HepG2 (cell line): ENCODE data around the gene SPG7. TPM values are rescaled to one million over a fixed set of nuclear protein-coding genes. Genes with fewer than 3 reads are reported as not detected.
A peak's percentile ranks its signal among the peaks of the same experiment; 100 is the strongest.

Experiments
- HNRNPL ChIP-seq: fragments of 200-400 bp; formaldehyde crosslinking; IDR thresholded peaks from 2 replicates; pipeline ENCODE4 v1.6.1; 2017; ENCODE audit warnings: mild to moderate bottlenecking, low read depth, low read length
- KDM2A ChIP-seq: sonication (generic); formaldehyde crosslinking; IDR thresholded peaks from 2 replicates; pipeline ENCODE4 v1.4.0; 2020; ENCODE audit warnings: low read depth, missing genetic modification reagents, borderline replicate concordance
- SATB2 ChIP-seq: sonication (generic); formaldehyde crosslinking; IDR thresholded peaks from 2 replicates; pipeline ENCODE4 v1.5.0; 2020; ENCODE audit warnings: missing genetic modification reagents
- ZKSCAN8 ChIP-seq: IDR thresholded peaks from 2 replicates; pipeline ENCODE4 v1.6.1; 2016; ENCODE audit warnings: borderline replicate concordance, missing genetic modification reagents, missing compliant biosample characterization
- ZNF253 ChIP-seq: sonication (generic); formaldehyde crosslinking; IDR thresholded peaks from 2 replicates; pipeline ENCODE4 v1.8.0; 2022; ENCODE audit warnings: mild to moderate bottlenecking, missing genetic modification reagents, borderline replicate concordance
- ZNF614 ChIP-seq: IDR thresholded peaks from 2 replicates; pipeline ENCODE4 v1.6.1; 2018; ENCODE audit warnings: missing biosample characterization, missing genetic modification reagents, inconsistent platforms, borderline replicate concordance
- ZNF7 ChIP-seq: IDR thresholded peaks from 2 replicates; pipeline ENCODE4 v1.6.1; 2016; ENCODE audit warnings: missing biosample characterization, missing genetic modification reagents
- ZNF761 ChIP-seq: sonication (generic); formaldehyde crosslinking; conservative IDR thresholded peaks from 2 replicates; pipeline ENCODE4 v1.4.0; 2020; ENCODE audit warnings: mild to moderate bottlenecking, missing genetic modification reagents
- polyA plus RNA-seq, 8 experiments: library from polyadenylated mRNA; depleted of rRNA in 3 of 8; stranded (reverse) in 7 of 8; unstranded in 1 of 8; fragments of >200 nt; fragmentation: Illumina TruSeq in 4 of 8; extraction: Trizol in 4 of 8; gene quantifications; 2 replicates each; pipeline versions ENCODE4 v1.2.1 to v1.2.3, GENCODE V29; 2011 to 2016; ENCODE audit warnings: low read depth in 4 of 8, missing spikeins in 1 of 8, mixed read lengths in 1 of 8; ENCODE audit not compliant: insufficient read depth in 1 of 8
- total RNA-seq, 5 experiments: library from RNA; depleted of rRNA; stranded (reverse); fragments of >200 nt; fragmentation: Illumina TruSeq; extraction: Trizol; gene quantifications; 2 replicates each; pipeline ENCODE4 v1.2.3, GENCODE V29; 2016; ENCODE audit warnings: low read depth in 1 of 5
- TF ChIP-seq, protein P1 (sequence below): sonication (generic); formaldehyde crosslinking; conservative IDR thresholded peaks from 2 replicates; pipeline ENCODE4 v1.8.0; 2022; ENCODE audit warnings: missing genetic modification reagents
- TF ChIP-seq, protein P2 (sequence below): sonication (generic); formaldehyde crosslinking; IDR thresholded peaks from 2 replicates; pipeline ENCODE4 v1.8.0; 2022; ENCODE audit warnings: missing genetic modification reagents, mild to moderate bottlenecking, moderate library complexity, borderline replicate concordance
- TF ChIP-seq, protein P3 (sequence below): sonication (generic); formaldehyde crosslinking; IDR thresholded peaks from 2 replicates; pipeline ENCODE4 v1.5.1; 2020; ENCODE audit warnings: mild to moderate bottlenecking, missing genetic modification reagents, moderate library complexity
- TF ChIP-seq, protein P4 (sequence below): fragments of 450-650 bp; IDR thresholded peaks from 2 replicates; pipeline ENCODE4 v1.6.1; 2017; ENCODE audit warnings: mild to moderate bottlenecking
- TF ChIP-seq, protein P5 (sequence below): sonication (generic); formaldehyde crosslinking; IDR thresholded peaks from 2 replicates; pipeline ENCODE4 v1.5.0; 2020; ENCODE audit warnings: missing genetic modification reagents, mild to moderate bottlenecking, borderline replicate concordance
- TF ChIP-seq, protein P6 (sequence below): sonication (generic); formaldehyde crosslinking; IDR thresholded peaks from 2 replicates; pipeline ENCODE4 v1.5.1; 2020; ENCODE audit warnings: mild to moderate bottlenecking, missing genetic modification reagents, borderline replicate concordance

Gene SPG7
- total and polyA plus RNA-seq, 2 of the 13 experiments (the other 11 are each of a cell fraction or from before 2014, with no cell fraction given), result 66.0 to 136 TPM

DNA sequence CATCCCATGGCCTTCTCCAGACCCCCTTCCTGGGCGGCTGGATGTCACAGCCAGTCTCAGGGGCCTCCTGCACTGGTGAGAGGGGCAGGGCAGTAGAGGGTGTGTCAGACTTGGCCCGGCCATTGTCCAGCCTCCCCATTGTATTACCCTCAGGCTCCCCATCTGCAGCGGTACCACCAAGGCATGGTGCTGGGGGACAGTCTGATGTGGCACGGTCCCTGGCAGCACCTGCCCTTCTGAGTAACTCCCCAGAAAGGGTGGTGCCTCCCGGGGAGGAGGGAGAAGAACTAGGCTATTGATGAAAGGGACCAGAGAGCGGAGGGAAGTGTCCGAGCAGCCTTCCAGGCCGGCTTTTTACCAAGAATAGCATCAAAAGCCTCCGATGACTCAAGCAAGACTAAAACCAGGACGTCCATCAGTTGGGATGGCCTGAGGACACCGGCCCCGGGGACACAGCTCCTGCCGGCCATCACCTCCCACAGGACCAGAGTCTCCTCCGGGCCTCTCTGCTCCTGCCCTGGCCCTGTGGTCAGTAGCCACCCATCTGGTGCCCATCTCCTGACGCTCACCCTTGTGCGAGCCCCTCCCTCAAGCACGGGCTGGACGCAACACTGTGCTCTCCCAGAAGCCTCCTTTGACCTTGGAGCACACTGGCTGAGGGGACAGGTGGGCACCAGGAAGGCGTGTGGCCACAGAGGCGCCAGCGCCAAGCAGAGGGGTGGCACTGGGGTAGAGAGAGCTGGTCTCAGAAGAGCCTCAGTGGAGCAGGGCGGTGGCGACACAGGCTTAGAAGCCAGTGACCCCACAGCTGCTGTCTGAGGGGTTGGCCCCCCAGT is 61.5 kb downstream of the SPG7 start (continued):
- peak; percentile 54 for TF ChIP-seq KDM2A (CRISPR knock-in tag)
- TF ChIP-seq, protein P1, sequence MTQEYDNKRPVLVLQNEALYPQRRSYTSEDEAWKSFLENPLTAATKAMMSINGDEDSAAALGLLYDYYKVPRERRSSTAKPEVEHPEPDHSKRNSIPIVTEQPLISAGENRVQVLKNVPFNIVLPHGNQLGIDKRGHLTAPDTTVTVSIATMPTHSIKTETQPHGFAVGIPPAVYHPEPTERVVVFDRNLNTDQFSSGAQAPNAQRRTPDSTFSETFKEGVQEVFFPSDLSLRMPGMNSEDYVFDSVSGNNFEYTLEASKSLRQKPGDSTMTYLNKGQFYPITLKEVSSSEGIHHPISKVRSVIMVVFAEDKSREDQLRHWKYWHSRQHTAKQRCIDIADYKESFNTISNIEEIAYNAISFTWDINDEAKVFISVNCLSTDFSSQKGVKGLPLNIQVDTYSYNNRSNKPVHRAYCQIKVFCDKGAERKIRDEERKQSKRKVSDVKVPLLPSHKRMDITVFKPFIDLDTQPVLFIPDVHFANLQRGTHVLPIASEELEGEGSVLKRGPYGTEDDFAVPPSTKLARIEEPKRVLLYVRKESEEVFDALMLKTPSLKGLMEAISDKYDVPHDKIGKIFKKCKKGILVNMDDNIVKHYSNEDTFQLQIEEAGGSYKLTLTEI, result no peak
- TF ChIP-seq, protein P2, sequence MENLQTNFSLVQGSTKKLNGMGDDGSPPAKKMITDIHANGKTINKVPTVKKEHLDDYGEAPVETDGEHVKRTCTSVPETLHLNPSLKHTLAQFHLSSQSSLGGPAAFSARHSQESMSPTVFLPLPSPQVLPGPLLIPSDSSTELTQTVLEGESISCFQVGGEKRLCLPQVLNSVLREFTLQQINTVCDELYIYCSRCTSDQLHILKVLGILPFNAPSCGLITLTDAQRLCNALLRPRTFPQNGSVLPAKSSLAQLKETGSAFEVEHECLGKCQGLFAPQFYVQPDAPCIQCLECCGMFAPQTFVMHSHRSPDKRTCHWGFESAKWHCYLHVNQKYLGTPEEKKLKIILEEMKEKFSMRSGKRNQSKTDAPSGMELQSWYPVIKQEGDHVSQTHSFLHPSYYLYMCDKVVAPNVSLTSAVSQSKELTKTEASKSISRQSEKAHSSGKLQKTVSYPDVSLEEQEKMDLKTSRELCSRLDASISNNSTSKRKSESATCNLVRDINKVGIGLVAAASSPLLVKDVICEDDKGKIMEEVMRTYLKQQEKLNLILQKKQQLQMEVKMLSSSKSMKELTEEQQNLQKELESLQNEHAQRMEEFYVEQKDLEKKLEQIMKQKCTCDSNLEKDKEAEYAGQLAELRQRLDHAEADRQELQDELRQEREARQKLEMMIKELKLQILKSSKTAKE (CRISPR knock-in tag), result no peak
- TF ChIP-seq, protein P3, sequence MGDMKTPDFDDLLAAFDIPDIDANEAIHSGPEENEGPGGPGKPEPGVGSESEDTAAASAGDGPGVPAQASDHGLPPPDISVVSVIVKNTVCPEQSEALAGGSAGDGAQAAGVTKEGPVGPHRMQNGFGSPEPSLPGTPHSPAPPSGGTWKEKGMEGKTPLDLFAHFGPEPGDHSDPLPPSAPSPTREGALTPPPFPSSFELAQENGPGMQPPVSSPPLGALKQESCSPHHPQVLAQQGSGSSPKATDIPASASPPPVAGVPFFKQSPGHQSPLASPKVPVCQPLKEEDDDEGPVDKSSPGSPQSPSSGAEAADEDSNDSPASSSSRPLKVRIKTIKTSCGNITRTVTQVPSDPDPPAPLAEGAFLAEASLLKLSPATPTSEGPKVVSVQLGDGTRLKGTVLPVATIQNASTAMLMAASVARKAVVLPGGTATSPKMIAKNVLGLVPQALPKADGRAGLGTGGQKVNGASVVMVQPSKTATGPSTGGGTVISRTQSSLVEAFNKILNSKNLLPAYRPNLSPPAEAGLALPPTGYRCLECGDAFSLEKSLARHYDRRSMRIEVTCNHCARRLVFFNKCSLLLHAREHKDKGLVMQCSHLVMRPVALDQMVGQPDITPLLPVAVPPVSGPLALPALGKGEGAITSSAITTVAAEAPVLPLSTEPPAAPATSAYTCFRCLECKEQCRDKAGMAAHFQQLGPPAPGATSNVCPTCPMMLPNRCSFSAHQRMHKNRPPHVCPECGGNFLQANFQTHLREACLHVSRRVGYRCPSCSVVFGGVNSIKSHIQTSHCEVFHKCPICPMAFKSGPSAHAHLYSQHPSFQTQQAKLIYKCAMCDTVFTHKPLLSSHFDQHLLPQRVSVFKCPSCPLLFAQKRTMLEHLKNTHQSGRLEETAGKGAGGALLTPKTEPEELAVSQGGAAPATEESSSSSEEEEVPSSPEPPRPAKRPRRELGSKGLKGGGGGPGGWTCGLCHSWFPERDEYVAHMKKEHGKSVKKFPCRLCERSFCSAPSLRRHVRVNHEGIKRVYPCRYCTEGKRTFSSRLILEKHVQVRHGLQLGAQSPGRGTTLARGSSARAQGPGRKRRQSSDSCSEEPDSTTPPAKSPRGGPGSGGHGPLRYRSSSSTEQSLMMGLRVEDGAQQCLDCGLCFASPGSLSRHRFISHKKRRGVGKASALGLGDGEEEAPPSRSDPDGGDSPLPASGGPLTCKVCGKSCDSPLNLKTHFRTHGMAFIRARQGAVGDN, result peak; percentile 36; the same call in 1 of the 2 replicates
- TF ChIP-seq HNRNPL, result 0 out of 2 replicates have a peak, but pooled peaks have one; percentile 58
- TF ChIP-seq SATB2 (CRISPR knock-in tag), result no peak
- TF ChIP-seq ZNF614 (CRISPR knock-in tag), result no peak
- TF ChIP-seq, protein P4, sequence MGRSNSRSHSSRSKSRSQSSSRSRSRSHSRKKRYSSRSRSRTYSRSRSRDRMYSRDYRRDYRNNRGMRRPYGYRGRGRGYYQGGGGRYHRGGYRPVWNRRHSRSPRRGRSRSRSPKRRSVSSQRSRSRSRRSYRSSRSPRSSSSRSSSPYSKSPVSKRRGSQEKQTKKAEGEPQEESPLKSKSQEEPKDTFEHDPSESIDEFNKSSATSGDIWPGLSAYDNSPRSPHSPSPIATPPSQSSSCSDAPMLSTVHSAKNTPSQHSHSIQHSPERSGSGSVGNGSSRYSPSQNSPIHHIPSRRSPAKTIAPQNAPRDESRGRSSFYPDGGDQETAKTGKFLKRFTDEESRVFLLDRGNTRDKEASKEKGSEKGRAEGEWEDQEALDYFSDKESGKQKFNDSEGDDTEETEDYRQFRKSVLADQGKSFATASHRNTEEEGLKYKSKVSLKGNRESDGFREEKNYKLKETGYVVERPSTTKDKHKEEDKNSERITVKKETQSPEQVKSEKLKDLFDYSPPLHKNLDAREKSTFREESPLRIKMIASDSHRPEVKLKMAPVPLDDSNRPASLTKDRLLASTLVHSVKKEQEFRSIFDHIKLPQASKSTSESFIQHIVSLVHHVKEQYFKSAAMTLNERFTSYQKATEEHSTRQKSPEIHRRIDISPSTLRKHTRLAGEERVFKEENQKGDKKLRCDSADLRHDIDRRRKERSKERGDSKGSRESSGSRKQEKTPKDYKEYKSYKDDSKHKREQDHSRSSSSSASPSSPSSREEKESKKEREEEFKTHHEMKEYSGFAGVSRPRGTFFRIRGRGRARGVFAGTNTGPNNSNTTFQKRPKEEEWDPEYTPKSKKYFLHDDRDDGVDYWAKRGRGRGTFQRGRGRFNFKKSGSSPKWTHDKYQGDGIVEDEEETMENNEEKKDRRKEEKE, result no peak
- no peak for TF ChIP-seq ZNF761 (CRISPR knock-in tag)
- 0 out of 2 replicates have a peak, but pooled peaks have one; percentile 39 for TF ChIP-seq ZNF253 (CRISPR knock-in tag)
- TF ChIP-seq, protein P5, sequence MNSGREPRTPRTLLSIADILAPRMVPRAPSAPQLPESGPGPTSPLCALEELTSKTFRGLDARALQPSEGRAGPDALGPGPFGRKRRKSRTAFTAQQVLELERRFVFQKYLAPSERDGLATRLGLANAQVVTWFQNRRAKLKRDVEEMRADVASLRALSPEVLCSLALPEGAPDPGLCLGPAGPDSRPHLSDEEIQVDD (CRISPR knock-in tag), result no peak
- TF ChIP-seq ZNF7 (CRISPR knock-in tag), result no peak
- TF ChIP-seq ZKSCAN8, result no peak
- TF ChIP-seq, protein P6, sequence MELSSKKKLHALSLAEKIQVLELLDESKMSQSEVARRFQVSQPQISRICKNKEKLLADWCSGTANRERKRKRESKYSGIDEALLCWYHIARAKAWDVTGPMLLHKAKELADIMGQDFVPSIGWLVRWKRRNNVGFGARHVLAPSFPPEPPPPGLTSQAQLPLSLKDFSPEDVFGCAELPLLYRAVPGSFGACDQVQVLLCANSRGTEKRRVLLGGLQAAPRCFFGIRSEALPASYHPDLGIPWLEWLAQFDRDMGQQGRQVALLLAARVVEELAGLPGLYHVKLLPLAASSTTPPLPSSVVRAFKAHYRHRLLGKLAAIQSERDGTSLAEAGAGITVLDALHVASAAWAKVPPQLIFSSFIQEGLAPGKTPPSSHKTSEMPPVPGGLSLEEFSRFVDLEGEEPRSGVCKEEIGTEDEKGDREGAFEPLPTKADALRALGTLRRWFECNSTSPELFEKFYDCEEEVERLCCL (CRISPR knock-in tag), result no peak
